C4-2B (cell line): ENCODE data around the gene MS4A6A.

Experiments
- ZFX ChIP-seq: fragments of 450-650 bp; IDR thresholded peaks from 2 replicates; pipeline ENCODE4 v1.6.1; 2017
- TF ChIP-seq, protein P1 (sequence below): fragments of 450-650 bp; conservative IDR thresholded peaks from 2 replicates; pipeline ENCODE4 v1.5.1; 2017; ENCODE audit warnings: mild to moderate bottlenecking

DNA sequence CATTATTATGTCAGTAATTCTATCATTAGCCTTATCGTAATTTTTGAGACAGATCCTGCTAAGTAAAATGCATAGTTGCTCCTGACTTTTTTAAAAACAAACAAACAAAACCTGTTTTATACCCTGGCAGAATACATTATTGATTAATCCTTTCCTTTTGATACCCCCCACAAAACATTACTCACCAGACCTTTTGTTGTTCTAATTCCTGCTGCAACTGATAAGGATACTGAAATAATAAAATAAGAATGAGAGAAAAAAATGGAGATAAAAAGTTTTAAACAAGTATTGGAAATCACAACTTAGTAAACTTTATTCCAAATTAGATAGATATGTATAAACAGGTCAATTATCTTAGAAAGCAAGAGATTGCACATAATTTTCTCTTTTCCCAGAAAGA, 31.5 kb upstream of the MS4A6A start:
- TF ChIP-seq, protein P1, sequence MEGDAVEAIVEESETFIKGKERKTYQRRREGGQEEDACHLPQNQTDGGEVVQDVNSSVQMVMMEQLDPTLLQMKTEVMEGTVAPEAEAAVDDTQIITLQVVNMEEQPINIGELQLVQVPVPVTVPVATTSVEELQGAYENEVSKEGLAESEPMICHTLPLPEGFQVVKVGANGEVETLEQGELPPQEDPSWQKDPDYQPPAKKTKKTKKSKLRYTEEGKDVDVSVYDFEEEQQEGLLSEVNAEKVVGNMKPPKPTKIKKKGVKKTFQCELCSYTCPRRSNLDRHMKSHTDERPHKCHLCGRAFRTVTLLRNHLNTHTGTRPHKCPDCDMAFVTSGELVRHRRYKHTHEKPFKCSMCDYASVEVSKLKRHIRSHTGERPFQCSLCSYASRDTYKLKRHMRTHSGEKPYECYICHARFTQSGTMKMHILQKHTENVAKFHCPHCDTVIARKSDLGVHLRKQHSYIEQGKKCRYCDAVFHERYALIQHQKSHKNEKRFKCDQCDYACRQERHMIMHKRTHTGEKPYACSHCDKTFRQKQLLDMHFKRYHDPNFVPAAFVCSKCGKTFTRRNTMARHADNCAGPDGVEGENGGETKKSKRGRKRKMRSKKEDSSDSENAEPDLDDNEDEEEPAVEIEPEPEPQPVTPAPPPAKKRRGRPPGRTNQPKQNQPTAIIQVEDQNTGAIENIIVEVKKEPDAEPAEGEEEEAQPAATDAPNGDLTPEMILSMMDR, result no peak
- no peak for TF ChIP-seq ZFX
